K562 (cell line): ENCODE data around the gene MTFMT. TPM values are rescaled to one million over a fixed set of nuclear protein-coding genes. Genes with fewer than 3 reads are reported as not detected.

Source experiments
- BCOR ChIP-seq: fragments of 450-650 bp; IDR thresholded peaks from 2 replicates; pipeline ENCODE4 v1.6.1; 2016
- ERF ChIP-seq: fragments of 450-650 bp; formaldehyde crosslinking; IDR thresholded peaks from 2 replicates; pipeline ENCODE4 v1.4.0; 2020; ENCODE audit warnings: mild to moderate bottlenecking, mixed read lengths
- NRF1 ChIP-seq, 2 experiments: fragments of 450-650 bp; IDR thresholded peaks in 1 of 2; conservative IDR thresholded peaks in 1 of 2; 2 replicates each; pipeline ENCODE4 v1.6.1; 2014; ENCODE audit warnings: mild to moderate bottlenecking in 2 of 2
- POU5F1 ChIP-seq: fragments of 150-350 bp; IDR thresholded peaks from 2 replicates; pipeline ENCODE4 v1.6.1; 2014; ENCODE audit warnings: borderline replicate concordance, low read length, low read depth, mild to moderate bottlenecking; ENCODE audit not compliant: partially characterized antibody
- PRDM10 ChIP-seq: fragments of 450-650 bp; IDR thresholded peaks from 2 replicates; pipeline ENCODE4 v1.6.1; 2018; ENCODE audit not compliant: partially characterized antibody
- SAFB ChIP-seq: fragments of 200-400 bp; formaldehyde crosslinking; IDR thresholded peaks from 2 replicates; pipeline ENCODE4 v1.6.1; 2017; ENCODE audit warnings: low read depth, low read length, borderline replicate concordance
- SRF ChIP-seq, 2 experiments: fragments of 250-450, 450-650 bp in 1 of 2; sonication (Bioruptor Pico) in 1 of 2; sonication (generic) in 1 of 2; formaldehyde crosslinking; IDR thresholded peaks; 2 replicates each; pipeline versions ENCODE4 v1.5.0 to v1.5.1; 2020 to 2022; ENCODE audit warnings: mild to moderate bottlenecking in 1 of 2, missing genetic modification reagents in 1 of 2
- ZC3H4 ChIP-seq: sonication (generic); formaldehyde crosslinking; IDR thresholded peaks from 2 replicates; pipeline ENCODE4 v1.9.0; 2021; ENCODE audit warnings: missing genetic modification reagents, borderline replicate concordance
- ZEB2 ChIP-seq: fragments of 450-650 bp; IDR thresholded peaks from 2 replicates; pipeline ENCODE4 v1.6.1; 2016
- polyA plus RNA-seq, 8 experiments: library from polyadenylated mRNA; depleted of rRNA in 4 of 8; stranded (reverse) in 5 of 8; unstranded in 3 of 8; fragments of >200 nt; fragmentation: Nextera tagmentation in 2 of 8; fragmentation: Illumina TruSeq in 1 of 8; extraction: Ambion mirVana in 2 of 8; extraction: Trizol in 1 of 8; gene quantifications; 2 replicates each; pipeline versions ENCODE4 v1.2.1 to v1.2.3, GENCODE V29; 2011 to 2014; ENCODE audit warnings: inconsistent platforms in 1 of 8, missing spikeins in 1 of 8
- total RNA-seq, 7 experiments: library from RNA; depleted of rRNA in 6 of 7; stranded (reverse); fragments of >200 nt in 6 of 7; fragmentation: Illumina TruSeq in 2 of 7; extraction: Trizol in 2 of 7; gene quantifications; 2 replicates each; pipeline versions ENCODE4 v1.2.1 to v1.2.3, GENCODE V29; 2011 to 2021; ENCODE audit warnings: low replicate concordance in 1 of 7

MTFMT gene
- total and polyA plus RNA-seq, 9 of the 15 experiments (the other 6 are each of a cell fraction or from before 2014, with no cell fraction given), result 1.4 to 31.1 (median 16.2) TPM

GRCh38 chr15:64989416-64990167 is 39.8 kb downstream of the MTFMT start, which contains the start of gene SPG21 (continued):
- TF ChIP-seq POU5F1 (no peak), SAFB (peak; percentile 64), ZEB2 (0 out of 2 replicates have a peak, but pooled peaks have one; percentile 35), ERF (CRISPR knock-in tag) (peak; percentile 82), PRDM10 (peak; percentile 19), ZC3H4 (CRISPR knock-in tag) (no peak), SRF (CRISPR knock-in tag; IDR thresholded peaks at IDR 0.05) (peak in 1 of 2 experiments; percentile 36; a peak in 1 of 4 replicates), BCOR (peak; percentile 76), NRF1 (conservative IDR thresholded peaks at IDR 0.05 in 1 of 2, IDR thresholded peaks at IDR 0.05 in 1 of 2) (peak in 1 of 2 experiments; percentile 75; a peak in 3 of 4 replicates)
